Fibroblast of skin of left quadriceps (primary cell): ENCODE results near the gene UBE2E2.

ENCODE experiments used
- DNase-seq, 2 experiments: peaks; one replicate each; pipeline ENCODE4 v3.0.0-alpha.2; 2013; ENCODE audit warnings: low read depth in 2 of 2

Gene UBE2E2

GRCh38 chr3:23440416-23441294 is 237.5 kb downstream of the UBE2E2 start:
- no peak for DNase-seq

GRCh38 chr3:23442598-23443383 is 239.7 kb downstream of the UBE2E2 start:
- peak; percentile 14 to 23 for DNase-seq

- DNase-seq: no peak
These were observed 241.3 kb downstream of the UBE2E2 start for GRCh38 chr3:23444386-23444785.

GRCh38 chr3:23446301-23446700 is 243.2 kb downstream of the UBE2E2 start:
- DNase-seq: no peak

- DNase-seq: no peak
These were observed 245.9 kb downstream of the UBE2E2 start for GRCh38 chr3:23448998-23449537.

GRCh38 chr3:23450051-23450450 is 246.9 kb downstream of the UBE2E2 start:
- DNase-seq: no peak

- no peak for DNase-seq
These were observed 247.7 kb downstream of the UBE2E2 start for GRCh38 chr3:23450806-23451205.

- DNase-seq: no peak
These were observed 249.3 kb downstream of the UBE2E2 start for GRCh38 chr3:23452408-23452807.

- DNase-seq: peak; percentile 82
These were observed 252.0 kb downstream of the UBE2E2 start for GRCh38 chr3:23455084-23455483.

- peak; percentile 64 to 68 for DNase-seq
These were observed 252.6 kb downstream of the UBE2E2 start for GRCh38 chr3:23455775-23456174.

- DNase-seq: no peak
These were observed 254.6 kb downstream of the UBE2E2 start for GRCh38 chr3:23457697-23458096.

GRCh38 chr3:23459465-23459864 is 256.3 kb downstream of the UBE2E2 start:
- no peak for DNase-seq

GRCh38 chr3:23459889-23460546 is 256.9 kb downstream of the UBE2E2 start:
- no peak for DNase-seq

- peak; percentile 44 to 56 for DNase-seq
These were observed 257.9 kb downstream of the UBE2E2 start for GRCh38 chr3:23461069-23461468.

GRCh38 chr3:23463791-23464190 is 260.7 kb downstream of the UBE2E2 start:
- no peak for DNase-seq

- no peak for DNase-seq
These were observed 262.4 kb downstream of the UBE2E2 start for GRCh38 chr3:23465569-23465968.

GRCh38 chr3:23468203-23468602 is 265.1 kb downstream of the UBE2E2 start:
- DNase-seq: no peak

- DNase-seq: no peak
These were observed 271.6 kb downstream of the UBE2E2 start for GRCh38 chr3:23474580-23475357.

GRCh38 chr3:23475446-23475845 is 272.3 kb downstream of the UBE2E2 start:
- DNase-seq: no peak

GRCh38 chr3:23479026-23479425 is 275.9 kb downstream of the UBE2E2 start:
- no peak for DNase-seq

GRCh38 chr3:23479615-23480328 is 276.6 kb downstream of the UBE2E2 start:
- no peak for DNase-seq
